Endothelial cell (in vitro differentiated cells): ENCODE measurements around the gene PLD5. TPM values are rescaled to one million over a fixed set of nuclear protein-coding genes. Genes with fewer than 3 reads are reported as not detected.

ENCODE experiments used
- DNase-seq: peaks from one replicate; pipeline ENCODE4 v3.0.0; 2021; ENCODE audit warnings: low spot score
- H3K27ac Mint-ChIP-seq: one replicate; pipeline ENCODE4 v1.8.0; 2021; ENCODE audit warnings: mixed read lengths, inconsistent platforms; ENCODE audit not compliant: unreplicated experiment
- H3K27me3 Mint-ChIP-seq: one replicate; pipeline ENCODE4 v1.8.0; 2021; ENCODE audit warnings: mild to moderate bottlenecking, moderate library complexity, mixed read lengths, inconsistent platforms; ENCODE audit not compliant: unreplicated experiment
- H3K36me3 Mint-ChIP-seq: one replicate; pipeline ENCODE4 v1.8.0; 2021; ENCODE audit warnings: mild to moderate bottlenecking, low read depth, mixed read lengths, inconsistent platforms; ENCODE audit not compliant: unreplicated experiment
- H3K4me1 Mint-ChIP-seq: one replicate; pipeline ENCODE4 v1.8.0; 2021; ENCODE audit warnings: mild to moderate bottlenecking, mixed read lengths, inconsistent platforms; ENCODE audit not compliant: unreplicated experiment
- H3K4me3 Mint-ChIP-seq: one replicate; pipeline ENCODE4 v1.8.0; 2021; ENCODE audit warnings: mild to moderate bottlenecking, mixed read lengths, inconsistent platforms; ENCODE audit not compliant: unreplicated experiment
- H3K9me3 Mint-ChIP-seq: one replicate; pipeline ENCODE4 v1.8.0; 2021; ENCODE audit warnings: mixed read lengths, inconsistent platforms; ENCODE audit not compliant: unreplicated experiment
- total RNA-seq: library from RNA; stranded (reverse); fragmentation: NEBNext Ultra II Directional; extraction: Animal tissue kit (Norgen Biotek cat#: 25700); gene quantifications from one replicate; pipeline ENCODE4 v1.2.1, GENCODE V29; 2021; ENCODE audit not compliant: unreplicated experiment
- TF ChIP-seq, protein P1 (sequence below): fragments of 200-600 bp; sonication (generic); IDR thresholded peaks from one replicate; pipeline ENCODE4 v1.5.0; 2021; ENCODE audit warnings: antibody characterized with exemption; ENCODE audit not compliant: unreplicated experiment

The PLD5 gene
- total RNA-seq, 1 donor from 2014 or later, result not detected

DNA sequence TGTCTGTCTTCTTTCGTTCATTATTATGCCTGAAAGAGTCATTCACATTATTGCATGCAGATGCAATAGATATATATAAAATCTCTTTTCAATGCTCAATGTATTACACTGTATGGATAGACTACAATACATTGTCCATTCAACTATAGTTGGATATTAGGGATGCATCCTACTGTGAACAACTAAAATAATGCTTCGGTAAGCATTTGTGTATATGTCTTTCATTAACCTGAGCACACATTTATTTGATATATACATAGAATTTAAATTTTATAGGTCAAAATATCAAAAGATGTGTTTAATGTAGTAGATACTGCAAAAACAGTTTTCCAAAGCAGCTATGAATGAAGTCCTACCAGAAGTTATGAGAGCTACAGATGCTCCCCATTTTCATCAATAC lies 8.9 kb downstream of the PLD5 start:
- TF ChIP-seq, protein P1, sequence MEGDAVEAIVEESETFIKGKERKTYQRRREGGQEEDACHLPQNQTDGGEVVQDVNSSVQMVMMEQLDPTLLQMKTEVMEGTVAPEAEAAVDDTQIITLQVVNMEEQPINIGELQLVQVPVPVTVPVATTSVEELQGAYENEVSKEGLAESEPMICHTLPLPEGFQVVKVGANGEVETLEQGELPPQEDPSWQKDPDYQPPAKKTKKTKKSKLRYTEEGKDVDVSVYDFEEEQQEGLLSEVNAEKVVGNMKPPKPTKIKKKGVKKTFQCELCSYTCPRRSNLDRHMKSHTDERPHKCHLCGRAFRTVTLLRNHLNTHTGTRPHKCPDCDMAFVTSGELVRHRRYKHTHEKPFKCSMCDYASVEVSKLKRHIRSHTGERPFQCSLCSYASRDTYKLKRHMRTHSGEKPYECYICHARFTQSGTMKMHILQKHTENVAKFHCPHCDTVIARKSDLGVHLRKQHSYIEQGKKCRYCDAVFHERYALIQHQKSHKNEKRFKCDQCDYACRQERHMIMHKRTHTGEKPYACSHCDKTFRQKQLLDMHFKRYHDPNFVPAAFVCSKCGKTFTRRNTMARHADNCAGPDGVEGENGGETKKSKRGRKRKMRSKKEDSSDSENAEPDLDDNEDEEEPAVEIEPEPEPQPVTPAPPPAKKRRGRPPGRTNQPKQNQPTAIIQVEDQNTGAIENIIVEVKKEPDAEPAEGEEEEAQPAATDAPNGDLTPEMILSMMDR, result no peak
- no peak overlapping the region for H3K27ac Mint-ChIP-seq
- DNase-seq, result no peak
- H3K27me3 Mint-ChIP-seq, result no peaks in the 10 kb centered on the region
- H3K9me3 Mint-ChIP-seq, result no peaks in the 10 kb centered on the region
- no peaks in the 10 kb centered on the region for H3K36me3 Mint-ChIP-seq
- H3K4me3 Mint-ChIP-seq, result no peak overlapping the region
- H3K4me1 Mint-ChIP-seq, result no peaks in the 10 kb centered on the region

DNA sequence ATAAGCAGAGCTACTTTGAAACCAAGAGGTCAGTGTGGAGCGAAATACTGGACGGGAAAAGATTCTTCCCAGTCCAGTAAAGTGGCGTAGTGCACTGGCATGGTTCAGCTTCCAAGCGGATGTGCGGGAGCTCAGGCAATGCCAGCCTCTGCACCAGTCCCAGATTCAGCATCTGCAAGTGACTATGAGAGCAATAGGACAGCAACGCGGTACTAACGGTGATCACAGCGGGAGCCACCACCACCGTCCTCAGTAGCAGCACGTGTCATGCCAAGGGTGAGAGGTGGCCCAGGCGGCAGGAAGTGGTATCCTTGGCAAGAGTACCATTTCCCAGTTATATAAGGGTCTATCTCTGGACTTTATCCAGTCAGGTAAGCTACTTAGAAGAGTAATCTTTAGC lies 17.8 kb downstream of the PLD5 start:
- Mint-ChIP-seq H3K27ac (no peak overlapping the region), H3K36me3 (no peaks in the 10 kb centered on the region), H3K4me3 (no peak overlapping the region), H3K9me3 (no peaks in the 10 kb centered on the region), H3K4me1 (peaks cover 3% of the 10 kb centered on the region), H3K27me3 (no peaks in the 10 kb centered on the region)
- TF ChIP-seq, protein P1, result no peak
- no peak for DNase-seq

DNA sequence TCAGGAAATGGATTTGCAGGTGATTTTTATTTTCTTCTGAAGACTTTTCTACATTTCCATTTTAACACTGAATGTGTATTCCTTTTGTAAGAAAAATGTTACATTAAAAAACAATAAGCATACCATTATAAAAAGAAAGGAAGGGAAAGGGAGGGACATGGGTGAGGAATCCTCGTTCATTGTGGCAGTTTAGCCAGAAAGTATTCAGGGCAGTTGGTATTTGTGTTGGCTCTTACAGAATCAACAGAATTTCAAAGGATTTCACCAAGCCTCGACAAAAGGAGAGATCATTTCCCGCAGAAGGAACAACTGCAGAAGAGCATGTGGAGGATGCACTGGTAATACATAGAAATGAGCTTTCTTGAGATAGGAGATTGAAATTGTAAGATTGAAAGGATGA lies 35.0 kb downstream of the PLD5 start:
- DNase-seq, result no peak
- Mint-ChIP-seq H3K27ac (no peak overlapping the region), H3K36me3 (no peaks in the 10 kb centered on the region), H3K27me3 (peaks cover 5% of the 10 kb centered on the region), H3K4me1 (no peaks in the 10 kb centered on the region), H3K9me3 (no peaks in the 10 kb centered on the region), H3K4me3 (no peak overlapping the region)
- TF ChIP-seq, protein P1, result no peak

DNA sequence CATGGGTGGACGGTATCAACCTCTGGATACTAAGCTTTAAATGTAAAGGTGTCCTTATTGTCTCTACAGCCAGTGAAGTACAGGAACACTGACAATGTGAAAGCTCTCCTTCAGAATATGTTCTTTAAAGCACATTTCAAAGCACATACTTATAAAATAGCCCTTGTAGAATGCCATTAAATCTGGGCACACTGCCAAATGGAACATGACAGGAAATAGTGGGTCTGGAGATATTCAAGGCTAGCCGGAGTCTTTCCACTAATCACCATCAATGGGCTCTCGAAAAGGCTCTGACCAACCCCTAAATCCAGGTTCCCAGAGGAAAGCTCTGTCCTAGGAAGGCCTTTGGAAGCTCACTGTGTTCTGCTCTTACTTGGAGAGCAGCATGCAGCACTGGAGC lies 46.6 kb downstream of the PLD5 start:
- Mint-ChIP-seq H3K4me3 (no peak overlapping the region), H3K4me1 (no peaks in the 10 kb centered on the region), H3K27me3 (no peaks in the 10 kb centered on the region), H3K36me3 (no peaks in the 10 kb centered on the region), H3K9me3 (no peaks in the 10 kb centered on the region), H3K27ac (no peak overlapping the region)
- TF ChIP-seq, protein P1, result no peak
- no peak for DNase-seq

DNA sequence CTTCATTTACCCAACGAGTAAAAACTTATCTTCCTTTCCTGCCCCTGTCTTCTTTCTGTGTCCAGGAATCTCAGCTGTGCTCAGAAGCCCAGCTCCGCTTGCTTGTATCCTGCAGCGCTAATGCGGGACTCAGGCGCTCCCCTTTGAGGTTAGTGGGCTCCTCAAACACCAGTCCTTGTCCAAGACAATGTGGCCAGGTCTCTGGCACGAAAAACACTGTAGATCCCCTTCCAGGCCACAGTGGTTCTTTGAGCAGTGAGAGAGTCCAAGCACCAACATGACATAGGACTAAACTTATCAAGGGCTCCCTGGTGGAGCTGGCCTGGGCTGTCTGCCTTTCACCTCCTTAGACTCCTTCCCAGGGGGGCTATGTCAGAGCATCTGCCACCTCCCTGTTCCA lies 53.7 kb downstream of the PLD5 start:
- H3K4me3 Mint-ChIP-seq, result no peak overlapping the region
- no peaks in the 10 kb centered on the region for H3K4me1 Mint-ChIP-seq
- no peaks in the 10 kb centered on the region for H3K36me3 Mint-ChIP-seq
- TF ChIP-seq, protein P1, result no peak
- DNase-seq, result no peak
- no peaks in the 10 kb centered on the region for H3K9me3 Mint-ChIP-seq
- H3K27me3 Mint-ChIP-seq, result no peaks in the 10 kb centered on the region
- H3K27ac Mint-ChIP-seq, result no peak overlapping the region
